C4-2B (cell line): ENCODE measurements around the gene INO80D.

Experiments
- ZFX ChIP-seq: fragments of 450-650 bp; IDR thresholded peaks from 2 replicates; pipeline ENCODE4 v1.6.1; 2017
- TF ChIP-seq, protein P1 (sequence below): fragments of 450-650 bp; conservative IDR thresholded peaks from 2 replicates; pipeline ENCODE4 v1.5.1; 2017; ENCODE audit warnings: mild to moderate bottlenecking

DNA sequence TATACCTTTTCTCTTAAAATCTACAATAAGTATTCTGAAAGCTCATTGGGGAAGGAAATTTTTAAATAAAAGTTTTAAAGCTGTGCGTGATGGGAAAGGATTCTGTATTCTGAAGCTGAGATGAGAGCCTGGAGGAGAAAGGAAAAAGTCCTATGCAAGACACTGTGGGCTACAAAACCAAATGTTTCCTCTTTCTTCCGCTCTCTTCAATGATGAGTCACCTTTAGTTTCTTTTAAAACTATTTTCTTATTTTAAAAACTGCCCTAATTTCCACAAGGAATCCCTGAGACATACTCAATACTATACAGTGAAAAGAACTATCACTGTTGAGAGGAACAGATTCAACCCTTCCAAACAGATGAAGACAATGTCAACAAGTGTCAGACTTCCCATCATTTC lies 87.4 kb downstream of the INO80D start:
- TF ChIP-seq, protein P1, sequence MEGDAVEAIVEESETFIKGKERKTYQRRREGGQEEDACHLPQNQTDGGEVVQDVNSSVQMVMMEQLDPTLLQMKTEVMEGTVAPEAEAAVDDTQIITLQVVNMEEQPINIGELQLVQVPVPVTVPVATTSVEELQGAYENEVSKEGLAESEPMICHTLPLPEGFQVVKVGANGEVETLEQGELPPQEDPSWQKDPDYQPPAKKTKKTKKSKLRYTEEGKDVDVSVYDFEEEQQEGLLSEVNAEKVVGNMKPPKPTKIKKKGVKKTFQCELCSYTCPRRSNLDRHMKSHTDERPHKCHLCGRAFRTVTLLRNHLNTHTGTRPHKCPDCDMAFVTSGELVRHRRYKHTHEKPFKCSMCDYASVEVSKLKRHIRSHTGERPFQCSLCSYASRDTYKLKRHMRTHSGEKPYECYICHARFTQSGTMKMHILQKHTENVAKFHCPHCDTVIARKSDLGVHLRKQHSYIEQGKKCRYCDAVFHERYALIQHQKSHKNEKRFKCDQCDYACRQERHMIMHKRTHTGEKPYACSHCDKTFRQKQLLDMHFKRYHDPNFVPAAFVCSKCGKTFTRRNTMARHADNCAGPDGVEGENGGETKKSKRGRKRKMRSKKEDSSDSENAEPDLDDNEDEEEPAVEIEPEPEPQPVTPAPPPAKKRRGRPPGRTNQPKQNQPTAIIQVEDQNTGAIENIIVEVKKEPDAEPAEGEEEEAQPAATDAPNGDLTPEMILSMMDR = no peak
- no peak for TF ChIP-seq ZFX
